HEK293 (cell line): ENCODE data around the gene ZBED4.

ENCODE experiments used
- CTCF ChIA-PET: fragments of 350-600 bp; formaldehyde crosslinking; extraction: SDS; loops from one replicate; lab custom pipeline; 2021; ENCODE audit warnings: antibody characterized with exemption; lab: Yijun Ruan, JAX
- POLR2A ChIA-PET: fragments of 300-600 bp; formaldehyde crosslinking; extraction: SDS; loops from one replicate; lab custom pipeline; 2020; ENCODE audit warnings: antibody characterized with exemption, inconsistent platforms; lab: Yijun Ruan, JAX
- H3K27ac ChIP-seq: fragments of 200-500 bp; sonication (Bioruptor generic); 2 replicates; pipeline ENCODE4 v1.5.1; 2014; ENCODE audit warnings: low read depth, low read length, control low read depth, inconsistent platforms; ENCODE audit errors: extremely low read depth
- H3K36me3 ChIP-seq, 2 experiments: fragments of 200-500 bp in 1 of 2; sonication (Bioruptor generic) in 1 of 2; 1 replicate in 1 of 2; 2 replicates in 1 of 2; pipeline ENCODE4 v1.5.1; 2014 to 2017; ENCODE audit warnings: inconsistent platforms in 2 of 2, low read length in 2 of 2; ENCODE audit not compliant: control insufficient read depth in 2 of 2, insufficient read depth in 1 of 2
- H3K4me1 ChIP-seq: fragments of 200-500 bp; sonication (Bioruptor generic); 2 replicates; pipeline ENCODE4 v1.5.1; 2014; ENCODE audit warnings: mild to moderate bottlenecking, low read length, inconsistent platforms; ENCODE audit not compliant: control insufficient read depth, insufficient read depth
- H3K4me3 ChIP-seq: 2 replicates; pipeline ENCODE4 v1.5.1; 2011; ENCODE audit warnings: low read depth, mild to moderate bottlenecking, control low read depth, low read length, moderate library complexity
- H3K9me3 ChIP-seq: fragments of 200-500 bp; sonication (Bioruptor generic); 2 replicates; pipeline ENCODE4 v1.5.1; 2014; ENCODE audit warnings: low read depth, low read length, inconsistent platforms; ENCODE audit not compliant: control insufficient read depth, insufficient read depth
- GLIS2 ChIP-seq: fragments of 450-650 bp; formaldehyde crosslinking; IDR thresholded peaks from 2 replicates; pipeline ENCODE4 v1.5.1; 2016; ENCODE audit warnings: missing biosample characterization, missing genetic modification characterization
- KLF7 ChIP-seq: fragments of 450-650 bp; formaldehyde crosslinking; IDR thresholded peaks from 2 replicates; pipeline ENCODE4 v1.5.1; 2016; ENCODE audit warnings: missing biosample characterization, missing genetic modification characterization, borderline replicate concordance
- YY1 ChIP-seq: fragments of 450-650 bp; formaldehyde crosslinking; IDR thresholded peaks from 2 replicates; pipeline ENCODE4 v1.5.1; 2018; ENCODE audit warnings: missing biosample characterization, missing genetic modification characterization
- ZFHX2 ChIP-seq: fragments of 450-650 bp; formaldehyde crosslinking; conservative IDR thresholded peaks from 2 replicates; pipeline ENCODE4 v1.5.1; 2016; ENCODE audit warnings: missing biosample characterization, missing genetic modification characterization
- ZNF174 ChIP-seq: fragments of 450-650 bp; formaldehyde crosslinking; IDR thresholded peaks from 2 replicates; pipeline ENCODE4 v1.5.0; 2017; ENCODE audit warnings: missing biosample characterization, mild to moderate bottlenecking, missing genetic modification characterization
- ZNF341 ChIP-seq: fragments of 450-650 bp; formaldehyde crosslinking; IDR thresholded peaks from 2 replicates; pipeline ENCODE4; 2016; ENCODE audit warnings: low read depth, missing biosample characterization, missing genetic modification characterization
- ZNF560 ChIP-seq: fragments of 450-650 bp; formaldehyde crosslinking; IDR thresholded peaks from 2 replicates; pipeline ENCODE4 v1.5.1; 2017; ENCODE audit warnings: missing biosample characterization, missing genetic modification characterization, borderline replicate concordance
- ZNF776 ChIP-seq: fragments of 450-650 bp; formaldehyde crosslinking; IDR thresholded peaks from 2 replicates; pipeline ENCODE4 v1.5.0; 2017; ENCODE audit warnings: missing biosample characterization, missing genetic modification characterization, borderline replicate concordance
- ZNF777 ChIP-seq: fragments of 450-650 bp; formaldehyde crosslinking; IDR thresholded peaks from 2 replicates; pipeline ENCODE4 v1.5.1; 2017; ENCODE audit warnings: missing biosample characterization, missing genetic modification characterization, borderline replicate concordance
- TF ChIP-seq, protein P1 (sequence below): fragments of 450-650 bp; formaldehyde crosslinking; IDR thresholded peaks from 2 replicates; pipeline ENCODE4 v1.5.1; 2016; ENCODE audit warnings: missing biosample characterization, missing genetic modification characterization
- TF ChIP-seq, protein P2 (sequence below): fragments of 450-650 bp; formaldehyde crosslinking; IDR thresholded peaks from 2 replicates; pipeline ENCODE4 v1.5.1; 2016; ENCODE audit warnings: missing biosample characterization, missing genetic modification characterization
- TF ChIP-seq, protein P3 (sequence below): fragments of 450-650 bp; formaldehyde crosslinking; IDR thresholded peaks from 2 replicates; pipeline ENCODE4 v1.5.1; 2017; ENCODE audit warnings: missing biosample characterization, missing genetic modification characterization

The ZBED4 gene

DNA sequence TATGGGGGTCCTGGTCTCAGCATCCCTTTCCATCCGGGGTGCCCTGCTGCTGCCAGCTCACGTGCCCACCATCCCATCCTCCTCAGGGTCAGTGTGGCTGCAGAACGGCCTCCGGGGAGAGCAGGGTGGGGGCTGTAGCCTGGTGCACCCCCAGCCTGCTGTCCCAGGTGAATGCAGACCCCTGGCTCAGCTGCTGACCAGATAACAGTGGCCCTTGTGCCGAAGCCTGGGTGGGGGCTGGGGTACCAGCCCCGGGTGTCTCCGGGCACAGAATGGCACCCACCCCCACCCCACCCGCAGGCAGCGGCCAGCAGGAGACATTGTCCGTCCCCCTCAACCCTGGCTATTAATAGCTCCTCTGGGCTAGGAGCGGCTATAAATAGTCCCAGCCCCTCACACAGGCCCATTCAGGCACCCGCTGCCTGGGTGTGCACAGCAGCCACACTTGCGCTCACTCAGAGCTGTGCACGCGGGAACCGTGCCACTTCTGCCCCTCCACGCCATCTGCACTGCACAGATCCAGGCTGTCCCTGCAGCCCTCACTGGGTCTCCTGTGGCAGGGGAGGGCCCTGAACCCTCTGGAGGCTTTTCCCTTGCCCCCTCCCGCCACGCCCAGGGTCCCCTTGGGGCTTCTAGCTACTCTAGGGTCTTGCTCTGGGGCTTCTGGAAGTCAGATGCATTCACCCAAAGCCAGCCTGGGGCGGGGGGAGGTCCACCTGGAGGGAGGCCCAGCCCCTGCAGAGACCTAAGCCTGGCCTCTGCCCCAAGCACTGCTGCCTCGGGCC is 83.5 kb downstream of the ZBED4 start:
- no peak overlapping the region for H3K4me3 ChIP-seq
- peaks cover 7% of the 10 kb centered on the region for H3K4me1 ChIP-seq
- no peaks in the 10 kb centered on the region for H3K9me3 ChIP-seq
- ChIA-PET CTCF (interaction anchor here (1.4 kb wide), 1 partner anchor 93 kb away, joined by 9 read pairs; no protein-coding TSS in a partner anchor), POLR2A (interaction anchor here (1.4 kb wide), 1 partner anchor 23 kb away, joined by 7 read pairs; the partner anchor contains the start of gene PIM3)
- no peak overlapping the region for H3K27ac ChIP-seq
- TF ChIP-seq, protein P1, sequence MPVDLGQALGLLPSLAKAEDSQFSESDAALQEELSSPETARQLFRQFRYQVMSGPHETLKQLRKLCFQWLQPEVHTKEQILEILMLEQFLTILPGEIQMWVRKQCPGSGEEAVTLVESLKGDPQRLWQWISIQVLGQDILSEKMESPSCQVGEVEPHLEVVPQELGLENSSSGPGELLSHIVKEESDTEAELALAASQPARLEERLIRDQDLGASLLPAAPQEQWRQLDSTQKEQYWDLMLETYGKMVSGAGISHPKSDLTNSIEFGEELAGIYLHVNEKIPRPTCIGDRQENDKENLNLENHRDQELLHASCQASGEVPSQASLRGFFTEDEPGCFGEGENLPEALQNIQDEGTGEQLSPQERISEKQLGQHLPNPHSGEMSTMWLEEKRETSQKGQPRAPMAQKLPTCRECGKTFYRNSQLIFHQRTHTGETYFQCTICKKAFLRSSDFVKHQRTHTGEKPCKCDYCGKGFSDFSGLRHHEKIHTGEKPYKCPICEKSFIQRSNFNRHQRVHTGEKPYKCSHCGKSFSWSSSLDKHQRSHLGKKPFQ (tag by site-specific recombination), result no peak
- TF ChIP-seq ZNF341 (tag by site-specific recombination) (no peak), YY1 (tag by site-specific recombination) (no peak), GLIS2 (tag by site-specific recombination) (peak; percentile 23; the same call in 1 of the 2 replicates)
- no peaks in the 10 kb centered on the region for H3K36me3 ChIP-seq

DNA sequence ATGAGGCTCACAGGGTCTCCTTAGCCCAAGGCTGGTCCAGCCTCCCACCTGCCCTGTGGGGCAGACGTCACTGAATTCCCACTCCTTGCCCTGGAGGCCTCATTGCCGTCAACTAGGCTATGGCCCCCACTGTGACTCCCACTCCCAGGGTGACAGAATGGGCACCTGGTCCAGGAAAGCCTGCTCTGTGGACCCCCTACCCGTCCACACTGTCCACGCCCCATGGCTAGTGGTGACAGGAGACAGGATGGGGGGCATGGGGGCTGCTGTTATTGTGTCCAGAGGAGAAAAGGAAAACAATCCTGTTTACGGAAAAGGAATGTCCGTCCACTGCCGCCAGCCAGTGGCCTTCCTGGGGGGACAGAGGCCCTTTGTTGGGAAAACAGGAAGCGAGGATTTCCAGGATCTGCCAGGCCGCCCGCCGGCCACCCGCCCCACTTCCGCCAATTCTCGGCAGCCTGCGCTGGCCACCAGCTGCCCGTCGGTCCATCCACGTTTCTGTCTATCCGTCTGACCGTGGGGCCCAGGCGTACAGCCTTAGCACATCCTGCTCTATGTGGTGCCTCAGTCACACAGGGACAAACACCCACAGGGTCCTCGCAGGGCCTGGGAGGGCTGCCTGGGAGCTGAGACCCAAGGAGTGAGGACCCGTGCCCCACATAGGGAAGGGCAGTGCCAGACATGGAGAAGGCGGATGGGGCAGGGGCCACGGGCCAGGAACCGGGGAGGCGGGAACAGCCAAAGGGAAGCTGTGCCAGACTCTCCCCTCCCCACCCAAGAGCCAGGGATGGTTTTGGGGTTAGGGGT is 84.3 kb downstream of the ZBED4 start:
- H3K27ac ChIP-seq, result no peak overlapping the region
- H3K4me3 ChIP-seq, result no peak overlapping the region
- peaks cover 7% of the 10 kb centered on the region for H3K4me1 ChIP-seq
- no peaks in the 10 kb centered on the region for H3K36me3 ChIP-seq
- TF ChIP-seq KLF7 (tag by site-specific recombination) (no peak), ZNF174 (tag by site-specific recombination) (no peak), ZFHX2 (no peak), ZNF341 (tag by site-specific recombination) (peak; percentile 84), ZNF560 (no peak), ZNF776 (tag by site-specific recombination) (no peak)
- TF ChIP-seq, protein P2, sequence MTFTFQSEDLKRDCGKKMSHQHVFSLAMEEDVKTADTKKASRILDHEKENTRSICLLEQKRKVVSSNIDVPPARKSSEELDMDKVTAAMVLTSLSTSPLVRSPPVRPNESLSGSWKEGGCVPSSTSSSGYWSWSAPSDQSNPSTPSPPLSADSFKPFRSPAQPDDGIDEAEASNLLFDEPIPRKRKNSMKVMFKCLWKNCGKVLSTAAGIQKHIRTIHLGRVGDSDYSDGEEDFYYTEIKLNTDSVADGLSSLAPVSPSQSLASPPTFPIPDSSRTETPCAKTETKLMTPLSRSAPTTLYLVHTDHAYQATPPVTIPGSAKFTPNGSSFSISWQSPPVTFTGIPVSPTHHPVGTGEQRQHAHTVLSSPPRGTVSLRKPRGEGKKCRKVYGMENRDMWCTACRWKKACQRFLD (tag by site-specific recombination), result no peak
- ChIA-PET CTCF (interaction anchor here (1.1 kb wide), 1 partner anchor 92 kb away, joined by 3 read pairs; no protein-coding TSS in a partner anchor), POLR2A (no interaction called here)
- H3K9me3 ChIP-seq, result no peaks in the 10 kb centered on the region

DNA sequence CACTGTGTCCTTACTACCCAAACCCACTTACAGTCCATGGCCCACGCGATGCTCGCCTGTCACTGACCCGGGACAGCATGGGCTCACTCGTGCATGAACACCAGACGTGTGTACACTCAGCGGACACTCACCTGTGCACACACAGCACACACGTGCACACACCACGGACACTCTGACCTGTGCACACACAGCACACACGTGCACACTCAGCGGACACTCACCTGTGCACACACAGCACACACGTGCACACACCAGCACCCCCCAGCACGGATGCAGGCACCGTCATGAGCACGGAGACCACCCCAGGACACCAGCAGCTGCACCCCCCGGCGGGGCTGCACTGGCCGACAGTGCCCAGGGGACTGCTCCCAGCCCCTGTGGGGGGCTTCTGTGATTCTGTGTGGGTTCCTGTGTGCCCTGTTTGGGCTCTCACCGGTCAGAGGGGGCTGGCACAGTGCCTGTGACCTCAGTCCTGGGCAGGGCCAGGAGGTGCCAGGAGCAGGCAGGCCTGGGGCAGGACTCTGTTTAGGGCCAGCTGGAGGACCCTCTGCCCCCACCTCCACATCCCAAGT is 85.0 kb downstream of the ZBED4 start:
- H3K36me3 ChIP-seq, result no peaks in the 10 kb centered on the region
- H3K9me3 ChIP-seq, result no peaks in the 10 kb centered on the region
- no peak overlapping the region for H3K4me3 ChIP-seq
- TF ChIP-seq, protein P3, sequence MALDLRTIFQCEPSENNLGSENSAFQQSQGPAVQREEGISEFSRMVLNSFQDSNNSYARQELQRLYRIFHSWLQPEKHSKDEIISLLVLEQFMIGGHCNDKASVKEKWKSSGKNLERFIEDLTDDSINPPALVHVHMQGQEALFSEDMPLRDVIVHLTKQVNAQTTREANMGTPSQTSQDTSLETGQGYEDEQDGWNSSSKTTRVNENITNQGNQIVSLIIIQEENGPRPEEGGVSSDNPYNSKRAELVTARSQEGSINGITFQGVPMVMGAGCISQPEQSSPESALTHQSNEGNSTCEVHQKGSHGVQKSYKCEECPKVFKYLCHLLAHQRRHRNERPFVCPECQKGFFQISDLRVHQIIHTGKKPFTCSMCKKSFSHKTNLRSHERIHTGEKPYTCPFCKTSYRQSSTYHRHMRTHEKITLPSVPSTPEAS (tag by site-specific recombination), result 0 out of 2 replicates have a peak, but pooled peaks have one; percentile 21
- no peak for TF ChIP-seq ZNF777 (tag by site-specific recombination)
- H3K4me1 ChIP-seq, result peaks cover 7% of the 10 kb centered on the region
- no peak overlapping the region for H3K27ac ChIP-seq
- POLR2A ChIA-PET, result no interaction called here
- CTCF ChIA-PET, result interaction anchor here (1.0 to 1.5 kb wide), 3 partner anchors 7 to 92 kb away, joined by 3 to 6 read pairs (median 3); no protein-coding TSS in a partner anchor
